Activated CD4-positive, alpha-beta T cell treated with anti-CD3 and anti-CD28 coated beads for 4 hours (primary cell): ENCODE measurements around the gene PCK1.
A peak's percentile ranks its signal among the peaks of the same experiment; 100 is the strongest.

ENCODE experiments used
- DNase-seq, 2 donors: peaks; one replicate each; pipeline ENCODE4 v3.0.0-alpha.2; 2020

The PCK1 gene

DNA sequence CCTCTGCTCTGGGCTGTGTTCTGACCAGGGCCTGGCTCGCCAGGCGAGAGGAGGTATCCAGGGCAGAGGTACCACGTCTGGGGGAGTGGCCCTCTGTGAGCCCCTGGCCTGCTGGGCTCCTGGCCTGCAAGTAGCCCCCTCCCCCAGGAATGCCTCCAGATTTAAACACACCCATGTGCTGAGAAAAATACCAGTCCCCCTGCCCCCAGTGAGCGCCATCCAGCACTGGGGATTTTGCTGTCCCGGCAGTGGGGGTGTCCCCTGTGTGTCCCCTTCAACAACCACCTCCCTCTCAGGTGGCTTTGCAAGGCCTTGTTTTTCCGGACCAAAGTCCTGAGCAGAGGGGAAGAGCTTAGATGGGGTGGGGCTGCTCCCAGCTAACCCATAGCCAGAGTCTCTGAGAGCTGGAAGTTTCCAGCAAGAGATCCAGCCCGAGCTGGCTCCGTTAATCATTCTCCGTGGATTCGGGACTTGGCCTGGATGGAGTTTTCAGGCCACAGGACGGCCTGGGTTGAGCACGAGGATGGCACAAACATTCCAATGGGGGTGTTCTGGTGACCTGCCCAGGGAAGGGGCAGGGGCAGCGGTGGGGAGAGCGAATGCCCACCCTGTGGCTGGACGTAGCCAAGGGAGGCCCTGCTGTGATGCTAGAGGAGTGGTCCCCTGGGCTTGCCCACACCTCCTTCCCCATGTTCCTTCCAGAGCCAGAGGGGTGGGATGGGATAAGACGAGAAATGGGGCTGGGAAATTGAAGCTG, 29.0 kb downstream of the PCK1 start:
- DNase-seq: no peak

- no peak for DNase-seq
These were observed 29.8 kb downstream of the PCK1 start for GRCh38 chr20:57590485-57591288.

DNA sequence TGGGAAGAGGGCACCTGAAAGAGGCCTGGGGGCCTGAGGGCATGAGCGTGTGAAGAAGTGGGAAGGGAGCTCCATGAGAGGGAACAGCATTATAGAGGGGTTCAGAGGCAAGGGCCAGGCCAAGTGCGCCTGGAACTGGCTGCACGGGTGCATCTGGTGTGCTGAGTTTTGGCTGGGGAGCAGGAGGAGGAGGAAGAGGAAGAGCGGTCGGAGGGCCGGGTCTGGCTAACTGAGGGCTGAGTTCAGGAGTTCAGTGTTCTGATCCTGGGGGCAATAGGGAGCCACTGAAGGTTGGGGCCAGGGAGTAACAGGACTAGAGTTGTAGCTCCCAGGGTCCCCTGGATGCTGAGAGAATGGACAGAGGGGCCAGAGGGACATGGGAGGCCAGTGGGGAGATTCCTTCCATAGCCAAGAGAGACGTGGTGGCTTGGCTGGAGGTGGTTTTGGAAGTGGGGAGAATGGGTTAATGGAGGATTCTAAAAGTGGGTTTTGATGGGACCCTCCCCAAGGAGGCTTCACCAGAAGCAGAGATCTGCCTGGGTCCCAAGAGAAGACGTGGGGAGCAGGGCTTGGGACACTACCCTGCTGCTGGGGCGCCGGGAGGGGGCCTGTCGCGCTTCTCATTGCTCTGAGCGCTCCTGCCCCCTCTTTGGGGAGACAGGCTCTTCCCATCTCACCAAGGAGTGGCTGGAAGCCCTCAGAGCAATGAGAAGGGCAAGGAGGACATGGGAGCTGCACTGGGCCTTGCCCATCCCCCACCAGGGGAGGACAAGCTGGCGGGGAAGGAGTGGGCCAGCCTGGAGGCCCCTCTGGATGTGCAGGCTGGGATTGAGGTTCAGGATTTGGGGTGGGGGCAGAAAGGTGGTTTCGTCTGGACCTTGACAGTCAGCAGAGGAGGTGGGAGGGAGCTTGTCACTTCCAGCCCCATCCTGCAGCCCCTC, 30.6 kb downstream of the PCK1 start:
- DNase-seq: no peak

- no peak for DNase-seq
These were observed 31.6 kb downstream of the PCK1 start for GRCh38 chr20:57592263-57593092.

GRCh38 chr20:57593134-57593886, 32.4 kb downstream of the PCK1 start:
- no peak for DNase-seq

- DNase-seq: peak; percentile 43 to 48
These were observed 33.4 kb downstream of the PCK1 start for GRCh38 chr20:57594092-57594951.

DNA sequence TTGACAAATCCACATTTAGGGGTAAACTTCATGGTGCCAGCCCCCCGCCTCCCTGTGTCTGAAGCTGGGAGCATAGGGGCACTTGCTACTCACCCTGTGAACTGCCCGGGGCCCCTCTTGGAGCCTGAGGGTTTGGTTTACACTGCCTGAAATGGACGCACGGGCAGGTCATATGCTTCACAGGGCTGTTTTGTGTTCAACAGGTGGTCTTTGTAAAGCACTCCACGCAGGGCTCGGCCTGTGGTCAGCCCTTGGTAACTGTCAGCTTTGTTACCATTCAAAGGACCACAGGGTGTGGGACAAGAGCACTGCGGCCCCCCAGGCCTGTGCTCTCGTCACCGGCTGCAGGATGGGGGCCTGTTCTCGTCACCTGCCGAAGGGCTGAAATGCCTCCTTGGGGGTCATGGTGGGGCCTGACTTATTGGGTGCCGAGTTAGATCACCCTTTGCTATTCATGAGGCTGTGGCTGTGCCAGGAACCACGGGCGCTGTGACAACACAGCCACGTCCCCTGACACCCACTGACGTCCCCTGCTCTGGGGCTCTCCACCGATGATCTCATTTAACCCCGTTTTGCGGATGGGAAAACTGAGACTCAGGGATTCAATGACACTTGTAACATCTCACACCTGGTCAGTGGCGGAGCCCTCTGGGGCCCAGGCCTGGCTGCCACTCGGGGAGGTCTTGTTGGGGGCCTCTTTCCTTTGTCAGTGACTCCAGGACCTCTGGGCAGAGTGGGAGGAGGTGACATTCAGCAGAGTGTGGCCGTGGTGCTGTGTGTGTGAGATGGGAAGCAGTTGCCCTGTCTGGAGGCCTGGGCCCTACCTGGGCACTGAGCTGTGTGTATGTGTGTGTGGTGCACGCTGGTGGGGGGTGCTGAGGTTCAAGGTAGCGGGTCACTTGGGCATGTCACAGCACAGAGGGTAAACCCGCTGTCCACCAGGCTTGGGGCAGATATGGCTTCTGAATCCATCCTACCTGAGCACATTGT, 34.4 kb downstream of the PCK1 start:
- DNase-seq: no peak

- no peak for DNase-seq
These were observed 35.4 kb downstream of the PCK1 start for GRCh38 chr20:57596358-57596757.

DNA sequence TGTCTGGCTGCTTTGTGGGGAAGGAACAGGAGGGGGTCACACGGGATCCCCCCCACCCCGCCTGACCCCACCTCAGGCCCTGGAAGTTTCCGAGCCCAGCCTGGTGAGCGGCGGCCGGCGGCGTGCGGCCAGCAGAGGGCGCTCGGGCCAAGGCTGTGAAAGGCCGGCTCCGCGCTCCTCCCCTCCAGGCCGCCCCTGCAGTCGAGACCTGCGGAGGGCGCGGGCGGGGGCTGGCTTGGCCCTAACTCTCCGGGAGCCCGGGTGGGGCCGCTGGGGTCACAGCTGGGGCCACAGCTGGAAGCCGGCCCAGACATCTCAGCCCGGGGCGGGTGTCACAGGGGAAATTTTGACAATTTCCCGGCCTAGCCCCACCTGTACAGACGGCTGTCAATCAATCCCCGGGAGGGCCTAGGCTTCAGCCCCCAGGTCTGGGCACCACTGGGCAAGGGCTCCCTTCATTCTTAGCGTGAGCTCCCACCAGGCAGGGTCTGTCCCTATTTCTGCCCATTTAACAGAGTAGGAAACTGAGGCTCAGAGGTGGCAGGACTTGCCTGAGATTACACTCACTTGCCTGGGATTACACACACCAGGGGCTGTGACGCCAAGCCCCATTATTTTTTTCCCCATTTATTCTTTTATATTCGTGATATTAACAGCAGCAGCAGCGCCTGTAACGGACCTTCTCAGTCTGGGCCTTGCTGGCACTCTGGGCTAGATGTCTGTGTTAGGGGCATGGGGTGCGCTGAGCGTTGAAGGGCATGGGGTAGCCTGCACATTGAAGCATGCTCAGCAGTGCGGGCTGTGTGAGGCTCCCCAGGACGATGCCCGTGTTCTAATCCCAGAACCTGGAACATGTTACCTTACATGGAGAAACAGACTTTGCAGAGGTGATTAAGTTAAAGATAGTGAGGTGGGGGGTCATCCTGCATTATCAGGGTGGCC, 36.4 kb downstream of the PCK1 start:
- DNase-seq: peak; percentile 70 to 76

GRCh38 chr20:57598060-57598459, 37.1 kb downstream of the PCK1 start:
- no peak for DNase-seq

GRCh38 chr20:57598491-57598890, 37.6 kb downstream of the PCK1 start:
- DNase-seq: no peak

DNA sequence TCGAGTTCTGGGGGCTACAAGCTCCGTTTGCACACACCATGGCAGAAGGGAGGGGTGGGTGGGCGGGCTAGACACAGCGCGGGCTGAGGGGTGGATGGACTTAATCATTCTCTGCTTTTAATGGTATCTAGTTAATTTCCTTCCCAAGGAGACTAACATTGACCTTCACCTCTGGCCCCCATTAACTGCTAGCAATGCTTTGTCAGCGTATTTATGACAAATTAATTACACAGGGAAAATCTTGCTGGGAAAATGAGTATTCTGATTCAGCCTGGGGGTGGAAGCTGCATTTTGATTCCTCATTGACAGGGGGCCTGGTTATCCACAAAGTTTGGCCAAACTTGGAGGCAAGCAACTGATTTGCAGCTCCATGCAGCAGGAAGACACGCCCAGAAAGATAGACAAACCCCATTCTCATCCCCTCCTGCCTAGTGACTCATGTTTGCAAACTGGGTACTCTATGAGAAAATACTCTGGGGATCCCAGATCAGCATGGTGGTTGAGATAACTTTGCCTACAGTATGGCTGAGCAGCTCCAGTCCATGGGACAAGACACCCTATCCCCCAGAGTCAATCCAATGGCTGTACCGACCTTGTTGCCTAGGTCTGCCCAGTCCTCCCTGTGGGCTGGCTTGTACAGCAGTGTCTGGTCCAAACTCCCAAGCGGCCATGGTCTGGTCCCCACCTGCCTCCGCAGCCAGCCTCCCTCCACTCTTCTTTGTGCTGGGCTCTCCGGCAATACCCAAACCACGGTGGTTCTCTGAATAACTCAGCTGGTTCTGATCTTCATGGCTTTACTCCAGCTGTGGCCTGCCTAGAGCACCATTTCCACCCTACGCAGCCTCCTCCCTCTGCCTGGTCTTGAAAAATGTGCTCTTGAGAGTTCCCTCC, 39.7 kb downstream of the PCK1 start:
- no peak for DNase-seq

DNA sequence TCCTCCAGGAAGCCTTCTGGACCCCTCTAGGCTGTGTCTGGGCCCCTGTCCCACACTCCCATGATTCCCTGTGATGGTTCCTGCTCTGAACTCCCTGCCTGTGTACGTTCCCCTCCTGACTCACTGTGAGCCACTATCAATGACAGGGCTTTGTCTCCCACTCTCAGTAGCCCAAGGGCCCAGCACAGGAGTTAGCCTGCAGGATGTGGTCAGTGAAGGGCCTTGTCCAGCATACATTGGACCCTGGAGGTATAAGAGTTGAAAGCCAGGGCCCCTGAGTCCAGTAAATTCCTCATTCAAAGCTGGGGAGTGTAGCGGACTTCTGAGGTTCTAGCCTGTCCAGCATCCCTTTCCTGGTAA, 40.3 kb downstream of the PCK1 start:
- no peak for DNase-seq

DNA sequence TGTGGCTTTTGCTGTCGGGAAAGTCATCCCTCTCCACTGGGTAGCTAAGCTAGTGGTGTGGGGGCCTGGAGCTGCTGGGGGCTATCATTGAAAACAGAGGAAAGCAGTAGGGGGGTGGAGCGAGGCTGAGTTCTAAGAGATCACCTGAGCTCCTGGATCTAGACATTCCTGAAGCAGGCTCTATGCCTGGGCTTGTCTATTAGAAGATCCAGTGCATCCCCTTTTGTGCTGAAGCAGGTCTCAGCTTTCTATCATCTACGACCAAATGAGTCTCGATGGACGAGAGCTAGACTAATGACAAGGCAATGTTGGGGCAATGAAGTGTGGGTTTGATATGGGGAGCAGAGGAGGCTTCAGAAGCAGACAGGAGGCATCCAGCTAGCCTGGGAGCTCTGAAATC, 40.8 kb downstream of the PCK1 start:
- no peak for DNase-seq

DNA sequence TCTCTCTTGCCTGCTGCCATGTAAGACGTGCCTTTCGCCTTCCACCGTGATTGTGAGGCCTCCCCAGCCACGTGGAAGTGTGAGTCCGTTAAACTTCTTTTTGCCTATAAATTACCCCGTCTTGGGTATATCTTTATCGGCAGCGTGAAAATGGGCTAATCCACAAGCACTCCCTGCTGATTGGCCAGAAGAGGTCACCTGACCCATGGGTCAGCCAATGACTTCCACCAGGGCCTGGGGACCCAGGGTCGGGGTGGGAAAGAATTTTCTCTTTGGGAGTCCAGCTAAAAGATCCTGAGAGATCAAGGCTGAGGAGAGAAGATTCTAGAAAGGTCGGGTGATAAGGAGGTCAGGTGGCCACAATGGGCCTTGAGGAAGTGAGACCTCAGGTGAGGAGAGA, 42.2 kb downstream of the PCK1 start:
- no peak for DNase-seq

GRCh38 chr20:57605045-57605444, 44.1 kb downstream of the PCK1 start:
- DNase-seq: no peak

DNA sequence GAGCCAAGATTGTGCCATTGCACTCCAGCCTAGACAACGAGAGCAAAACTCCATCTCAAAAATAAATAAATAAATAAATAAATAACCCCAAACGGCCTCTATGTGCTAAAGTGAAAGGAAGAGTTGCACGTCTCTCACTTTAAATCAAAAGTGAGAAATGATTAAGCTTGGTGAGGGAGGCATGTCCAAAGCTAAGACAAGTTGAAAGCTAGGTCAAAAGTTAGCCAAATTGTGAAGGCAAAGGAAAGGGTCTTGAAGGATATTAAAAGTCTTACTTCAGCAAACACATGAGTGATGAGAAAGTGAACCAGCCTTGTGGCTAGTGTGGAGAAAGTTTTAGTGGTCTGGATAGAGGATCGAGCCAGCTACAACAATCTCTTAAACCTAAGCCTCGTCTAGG, 45.0 kb downstream of the PCK1 start:
- no peak for DNase-seq
